Measurements from ENCODE around the gene DET1.
A peak's percentile ranks its signal among the peaks of the same experiment; 100 is the strongest.
"Not testable (repeated sequence)": the region's sequence is repeated elsewhere in the genome, so short reads cannot be mapped to it uniquely, and the experiment has no call there.

Gene DET1

GRCh38 chr15:88546248-88547129 is at the start of gene DET1:
Gene DET1, minus strand, starts transcription at chr15:88546681. Its CDS starts 14,976 bp downstream, at chr15:88531705.
- peak; percentile 89 for DNase-seq (ENCODE audit: low spot score)

DNA sequence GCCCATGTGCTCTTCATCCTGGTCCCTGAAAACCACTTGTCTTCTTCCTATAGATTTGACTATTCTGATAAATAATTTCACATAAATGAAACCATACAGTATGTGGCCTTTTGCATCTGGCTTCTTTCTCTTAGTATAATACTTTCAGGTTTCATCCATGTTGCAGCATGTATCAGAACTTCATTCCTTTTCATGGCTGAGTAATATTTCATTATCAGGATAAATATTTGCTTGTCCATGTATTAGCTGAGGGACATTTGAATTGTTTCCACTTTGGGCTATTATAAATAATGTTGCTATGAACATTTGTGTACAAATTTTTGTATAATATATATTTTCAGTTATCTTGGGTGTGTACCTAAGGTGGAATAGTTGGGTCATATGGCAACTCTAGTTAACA is 44.9 kb upstream of the DET1 start:
- DNase-seq (ENCODE audit: low spot score), result no peak

GRCh38 chr15:88590759-88591158 is 44.3 kb upstream of the DET1 start:
- no peak for DNase-seq (ENCODE audit: low spot score)

- DNase-seq (ENCODE audit: low spot score), result no peak
These were observed 40.1 kb upstream of the DET1 start for GRCh38 chr15:88586401-88587162.

DNA sequence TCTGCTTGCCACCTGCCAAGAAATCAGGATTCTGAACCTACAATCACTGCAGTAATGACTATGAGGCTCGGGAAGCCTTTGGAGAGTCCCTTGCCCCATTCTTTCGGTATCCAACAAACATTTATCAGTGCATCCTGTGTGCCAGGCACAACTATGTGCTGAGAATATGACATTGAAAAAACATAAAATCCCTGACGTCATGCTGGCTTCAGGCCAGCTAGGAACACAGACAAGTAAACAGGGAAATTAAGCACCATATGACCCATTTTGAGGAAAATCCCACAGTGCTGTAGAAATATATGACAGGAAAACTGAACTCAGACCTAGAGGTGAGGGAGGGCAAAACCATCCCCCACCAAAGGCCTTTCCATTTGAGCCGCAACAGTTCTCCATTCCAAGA is 34.1 kb upstream of the DET1 start:
- DNase-seq (ENCODE audit: low spot score), result no peak

GRCh38 chr15:88579322-88579721 is 32.8 kb upstream of the DET1 start:
- DNase-seq (ENCODE audit: low spot score), result no peak

DNA sequence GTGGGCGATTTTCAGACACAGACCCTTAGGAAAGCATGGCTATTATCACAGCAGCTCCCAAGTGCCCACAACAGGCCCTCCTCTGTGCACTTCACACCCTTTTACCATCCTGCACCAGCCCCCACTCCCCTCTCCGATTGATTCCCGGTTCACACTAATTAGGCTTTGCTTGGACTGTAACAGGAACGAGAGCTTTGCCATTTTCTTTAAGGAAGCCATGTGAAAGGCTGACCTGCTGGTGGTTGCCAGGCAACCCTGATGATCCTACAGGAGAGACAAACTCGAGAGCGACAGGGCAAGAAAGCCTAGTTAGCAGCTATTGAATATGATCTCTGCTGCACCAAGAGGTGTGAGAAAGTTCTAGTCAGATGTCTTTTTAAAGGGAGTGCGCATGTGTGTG is 28.2 kb upstream of the DET1 start:
- no peak for DNase-seq (ENCODE audit: low spot score)

DNA sequence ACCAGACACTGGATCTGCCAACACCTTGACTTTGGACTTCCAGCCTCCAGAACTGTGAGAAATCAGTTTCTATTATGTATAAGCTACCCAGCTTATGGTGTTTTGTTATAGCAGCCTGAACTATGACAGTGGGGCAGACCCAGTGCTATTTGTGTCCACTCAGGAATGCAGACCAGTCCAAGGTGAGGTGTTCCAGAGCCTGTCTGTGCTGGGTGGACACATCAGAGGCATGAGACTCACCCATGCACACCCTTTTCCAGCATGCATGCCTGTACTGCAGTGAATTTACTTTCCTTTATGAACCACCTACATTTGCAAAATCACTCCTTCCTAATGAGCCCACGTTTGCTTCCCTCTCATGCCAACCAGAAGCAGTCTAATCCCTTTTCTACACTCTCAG is 27.6 kb upstream of the DET1 start:
- DNase-seq (ENCODE audit: low spot score), result no peak

DNA sequence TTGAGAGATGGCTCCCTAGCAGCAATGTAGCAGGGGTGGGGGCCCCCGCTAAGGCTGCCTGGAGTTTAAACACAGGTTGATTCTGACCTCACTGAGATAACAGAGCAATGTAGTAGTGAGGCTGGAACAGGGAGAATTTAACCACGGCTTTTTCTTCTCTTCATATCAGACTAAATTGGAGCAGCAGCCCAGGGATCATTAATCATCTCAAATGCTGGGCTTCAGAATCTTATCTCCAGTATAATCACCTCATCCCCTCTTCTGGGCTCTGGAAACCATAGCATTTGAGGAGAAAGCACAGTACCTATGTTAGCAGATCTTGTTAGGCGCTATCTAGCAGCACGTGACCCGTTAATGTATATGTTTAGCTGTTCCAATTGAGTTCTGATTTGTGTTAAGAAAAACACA is 25.4 kb upstream of the DET1 start:
- DNase-seq (ENCODE audit: low spot score), result no peak

- no peak for DNase-seq (ENCODE audit: low spot score)
These were observed 24.8 kb upstream of the DET1 start for GRCh38 chr15:88571153-88571851.

GRCh38 chr15:88568589-88568988 is 22.1 kb upstream of the DET1 start:
- DNase-seq (ENCODE audit: low spot score), result no peak

DNA sequence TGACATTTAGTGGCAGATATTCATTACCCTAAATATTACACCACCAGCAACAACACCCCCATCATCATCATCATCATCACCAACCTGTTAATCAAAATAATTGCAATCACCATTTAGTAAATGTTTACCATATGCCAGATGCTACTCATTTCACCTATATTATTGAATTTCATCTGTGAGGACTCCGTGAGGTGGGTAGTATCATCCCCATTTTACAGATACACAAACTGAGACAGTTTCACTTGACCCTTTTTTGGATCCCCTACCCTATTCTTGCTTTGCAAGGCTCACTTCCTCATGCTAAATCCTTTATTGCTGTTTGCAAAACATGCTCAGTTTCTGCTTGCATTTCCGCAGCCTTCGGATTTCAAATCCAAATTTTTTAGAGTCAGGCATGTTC is 18.3 kb upstream of the DET1 start:
- DNase-seq (ENCODE audit: low spot score), result no peak

- no peak for DNase-seq (ENCODE audit: low spot score)
These were observed 17.2 kb upstream of the DET1 start for GRCh38 chr15:88563638-88564037.

- not testable (repeated sequence) for DNase-seq (ENCODE audit: low spot score)
These were observed 13.1 kb upstream of the DET1 start for GRCh38 chr15:88559565-88559964.

DNA sequence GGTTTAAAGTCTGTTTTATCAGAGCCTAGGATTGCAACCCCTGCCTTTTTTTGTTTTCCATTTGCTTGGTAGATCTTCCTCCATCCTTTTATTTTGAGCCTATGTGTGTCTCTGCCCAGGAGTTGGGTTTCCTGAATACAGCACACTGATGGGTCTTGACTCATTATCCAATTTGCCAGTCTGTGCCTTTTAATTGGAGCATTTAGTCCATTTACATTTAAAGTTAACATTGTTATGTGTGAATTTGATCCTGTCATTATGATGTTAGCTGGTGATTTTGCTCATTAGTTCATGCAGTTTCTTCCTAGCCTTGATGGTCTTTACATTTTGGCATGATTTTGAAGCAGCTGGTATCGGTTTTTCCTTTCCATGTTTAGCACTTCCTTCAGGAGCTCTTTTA is 11.5 kb upstream of the DET1 start:
- not testable (repeated sequence) for DNase-seq (ENCODE audit: low spot score)

DNA sequence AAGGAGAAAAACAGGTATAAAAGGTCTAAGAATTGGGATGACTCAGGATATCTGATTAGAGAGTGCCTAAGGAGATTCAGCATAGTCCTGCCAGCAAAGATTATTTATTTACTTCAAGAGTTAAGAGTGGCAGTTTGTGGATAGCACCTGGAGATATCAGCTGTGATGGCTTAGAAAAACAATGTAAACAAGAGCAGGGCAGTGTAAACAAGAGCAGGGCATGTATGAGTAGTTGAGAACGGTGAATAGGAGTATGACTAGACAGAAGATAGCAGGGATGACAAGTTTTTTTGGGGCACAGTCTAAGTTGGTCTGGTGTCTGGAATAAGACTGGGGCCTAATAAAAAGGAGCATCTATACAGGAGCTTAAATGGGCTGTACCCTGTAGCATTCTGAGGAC is 1.5 kb upstream of the DET1 start:
- not testable (repeated sequence) for DNase-seq (ENCODE audit: low spot score)

DNA sequence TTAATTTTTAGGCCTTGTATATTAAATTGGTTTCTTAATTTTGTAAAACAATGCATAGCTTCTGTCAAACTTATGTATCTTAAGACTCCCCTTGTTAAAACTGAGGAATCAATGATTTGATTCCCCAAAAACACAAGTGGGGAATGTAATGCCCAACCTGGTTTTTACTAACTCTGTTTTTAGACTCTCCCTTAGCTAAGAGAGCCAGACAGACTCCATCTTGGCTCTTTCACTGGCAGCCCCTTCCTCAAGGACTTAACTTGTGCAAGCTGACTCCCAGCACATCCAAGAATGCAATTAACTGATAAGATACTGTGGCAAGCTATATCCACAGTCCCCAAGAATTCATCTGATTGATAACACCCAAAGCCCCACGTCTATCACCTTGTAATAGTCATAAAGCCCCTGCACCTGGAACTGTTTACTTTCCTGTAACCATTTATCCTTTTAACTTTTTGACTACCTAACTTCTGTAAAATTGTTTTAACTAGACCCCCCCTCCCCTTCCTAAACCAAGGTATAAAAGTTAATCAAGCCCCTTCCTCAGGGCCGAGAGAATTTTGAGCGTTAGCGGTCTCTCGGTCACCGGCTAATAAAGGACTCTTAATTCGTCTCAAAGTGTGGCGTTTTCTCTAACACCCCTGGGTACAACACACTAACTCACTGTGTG is 768 bp downstream of the DET1 start:
- not testable (repeated sequence) for DNase-seq (ENCODE audit: low spot score)

DNA sequence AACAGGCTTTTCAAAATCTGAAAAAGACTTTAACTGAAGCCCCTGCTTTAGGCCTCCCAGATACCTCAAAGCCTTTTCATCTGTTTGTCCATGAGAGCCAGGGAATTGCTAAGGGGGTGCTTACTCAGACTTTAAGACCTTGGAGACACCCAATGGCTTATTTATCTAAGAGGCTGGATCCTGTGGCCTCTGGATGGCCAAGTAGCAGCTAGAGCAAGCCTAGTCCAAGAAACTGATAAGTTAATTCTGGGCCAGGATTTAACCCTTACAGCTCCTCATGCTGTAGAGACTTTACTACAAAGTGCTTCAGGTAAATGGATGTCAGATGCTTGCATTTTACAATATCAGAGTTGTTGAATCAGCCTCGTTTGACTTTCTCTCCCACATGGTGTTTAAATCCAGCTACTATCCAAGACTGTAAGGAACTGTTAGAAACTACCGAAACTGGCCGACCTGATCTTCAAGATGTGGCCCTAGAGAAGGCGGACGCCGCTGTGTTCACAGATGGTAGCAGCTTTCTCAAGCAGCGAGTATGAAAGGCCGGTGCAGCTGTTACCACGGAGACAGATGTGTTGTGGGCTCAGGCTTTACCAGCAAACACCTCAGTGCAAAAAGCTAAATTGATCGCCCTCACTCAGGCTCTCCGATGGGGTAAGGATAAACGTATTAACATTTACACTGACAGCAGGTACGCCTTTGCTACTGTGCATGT is 3.3 kb downstream of the DET1 start:
- no peak for DNase-seq (ENCODE audit: low spot score)

DNA sequence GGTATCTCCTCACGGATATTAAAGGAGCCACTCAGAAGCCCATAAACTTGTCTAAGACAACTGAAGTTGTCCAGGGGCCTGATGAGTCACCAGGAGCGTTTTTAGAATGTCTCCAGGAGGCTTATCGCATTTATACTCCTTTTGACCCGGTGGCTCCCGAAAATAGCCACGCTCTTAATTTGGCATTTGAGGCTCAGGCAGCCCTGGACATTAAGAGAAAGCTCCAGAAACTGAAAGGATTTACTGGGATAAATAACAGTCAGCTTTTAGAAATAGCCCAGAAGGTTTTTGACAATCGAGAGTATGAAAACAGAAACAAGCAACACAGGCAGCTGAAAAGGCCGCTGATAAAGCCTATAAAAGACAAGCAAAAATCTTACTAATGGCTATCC is 4.1 kb downstream of the DET1 start:
- no peak for DNase-seq (ENCODE audit: low spot score)

DNA sequence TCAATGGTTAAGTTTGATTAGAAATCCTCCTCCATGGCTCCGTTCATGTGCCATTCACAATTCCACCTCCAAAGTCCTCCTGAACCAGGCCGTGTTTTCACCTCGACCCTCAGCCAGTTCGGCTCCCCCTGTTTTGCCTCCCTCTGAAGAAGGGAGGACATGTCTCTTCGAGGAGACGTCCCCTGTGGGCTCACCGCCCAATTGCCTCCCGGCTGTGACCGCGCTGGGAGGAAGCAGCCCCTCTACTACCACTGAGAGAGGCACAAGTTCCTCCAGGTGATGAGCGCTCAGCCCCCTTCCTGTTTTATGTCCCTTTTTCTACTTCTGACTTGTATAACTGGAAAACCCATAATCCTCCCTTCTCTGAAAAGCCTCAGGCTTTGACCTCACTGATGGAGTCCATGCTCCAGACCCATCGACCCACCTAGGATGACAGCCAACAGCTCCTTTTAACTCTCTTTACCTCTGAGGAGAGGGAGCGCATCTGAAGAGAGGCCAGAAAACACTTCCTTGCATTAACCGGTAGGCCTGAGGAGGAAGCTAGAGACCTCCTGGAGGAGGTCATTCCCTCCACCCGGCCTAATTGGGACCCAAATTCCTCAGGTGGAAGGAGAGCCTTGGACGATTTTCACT is 4.7 kb downstream of the DET1 start:
- no peak for DNase-seq (ENCODE audit: low spot score)

GRCh38 chr15:88541111-88541510 is 5.4 kb downstream of the DET1 start:
- DNase-seq (ENCODE audit: low spot score), result not testable (repeated sequence)
